Ishikawa (cell line): ENCODE measurements around the gene PLCB4.

Source experiments
- CEBPB ChIP-seq: IDR thresholded peaks from 2 replicates; pipeline ENCODE4 v1.6.1; 2012
- CREB1 ChIP-seq: IDR thresholded peaks from 2 replicates; pipeline ENCODE4 v1.6.1; 2012; ENCODE audit warnings: low read depth
- EGR1 ChIP-seq: IDR thresholded peaks from 2 replicates; pipeline ENCODE4 v1.6.1; 2012
- EP300 ChIP-seq: IDR thresholded peaks from 2 replicates; pipeline ENCODE4 v1.6.1; 2012; ENCODE audit warnings: borderline replicate concordance
- FOXM1 ChIP-seq: IDR thresholded peaks from 2 replicates; pipeline ENCODE4 v1.6.1; 2012; ENCODE audit warnings: low read depth, borderline replicate concordance
- NFIC ChIP-seq: IDR thresholded peaks from 2 replicates; pipeline ENCODE4 v1.6.1; 2012
- RAD21 ChIP-seq: IDR thresholded peaks from 2 replicates; pipeline ENCODE4 v1.6.1; 2012; ENCODE audit warnings: low read depth
- TAF1 ChIP-seq: IDR thresholded peaks from 2 replicates; pipeline ENCODE4 v1.6.1; 2012; ENCODE audit warnings: low read depth, mild to moderate bottlenecking
- TCF12 ChIP-seq: IDR thresholded peaks from 2 replicates; pipeline ENCODE4 v1.6.1; 2012; ENCODE audit warnings: low read depth
- TEAD4 ChIP-seq: IDR thresholded peaks from 2 replicates; pipeline ENCODE4 v1.6.1; 2012
- YY1 ChIP-seq: IDR thresholded peaks from 2 replicates; pipeline ENCODE4 v1.6.1; 2012; ENCODE audit warnings: low read depth
- ZBTB7A ChIP-seq: IDR thresholded peaks from 2 replicates; pipeline ENCODE4 v1.6.1; 2012; ENCODE audit warnings: low read depth
- TF ChIP-seq, protein P1 (sequence below): IDR thresholded peaks from 2 replicates; pipeline ENCODE4 v1.6.1; 2012
- TF ChIP-seq, protein P2 (sequence below): IDR thresholded peaks from 2 replicates; pipeline ENCODE4 v1.6.1; 2012
- TF ChIP-seq, protein P3 (sequence below): IDR thresholded peaks from 2 replicates; pipeline ENCODE4 v1.6.1; 2012; ENCODE audit warnings: low read depth, mild to moderate bottlenecking

The PLCB4 gene

DNA sequence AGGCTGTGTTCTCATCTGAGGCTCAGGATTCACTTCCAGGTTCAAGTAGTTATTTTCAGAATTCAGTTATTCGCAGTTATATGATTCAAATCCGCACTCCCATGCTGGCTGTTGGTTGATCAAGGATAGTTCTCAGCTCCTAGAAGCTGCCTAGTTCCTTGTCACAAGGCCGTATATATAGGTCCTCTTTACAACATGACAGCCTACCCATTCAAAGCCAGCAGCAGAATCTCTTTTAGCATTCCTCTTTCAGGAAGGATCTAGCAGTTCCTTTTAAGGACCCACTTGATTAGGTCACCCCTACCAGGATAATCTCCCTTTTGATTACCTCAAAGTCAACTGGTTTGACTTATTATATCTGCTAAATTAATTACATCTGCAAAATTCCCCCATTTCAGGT lies 421.7 kb downstream of the PLCB4 start:
- TF ChIP-seq, protein P1, sequence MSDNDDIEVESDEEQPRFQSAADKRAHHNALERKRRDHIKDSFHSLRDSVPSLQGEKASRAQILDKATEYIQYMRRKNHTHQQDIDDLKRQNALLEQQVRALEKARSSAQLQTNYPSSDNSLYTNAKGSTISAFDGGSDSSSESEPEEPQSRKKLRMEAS: no peak
- TF ChIP-seq EP300: no peak
- no peak for TF ChIP-seq TAF1
- no peak for TF ChIP-seq TEAD4
- TF ChIP-seq, protein P2, sequence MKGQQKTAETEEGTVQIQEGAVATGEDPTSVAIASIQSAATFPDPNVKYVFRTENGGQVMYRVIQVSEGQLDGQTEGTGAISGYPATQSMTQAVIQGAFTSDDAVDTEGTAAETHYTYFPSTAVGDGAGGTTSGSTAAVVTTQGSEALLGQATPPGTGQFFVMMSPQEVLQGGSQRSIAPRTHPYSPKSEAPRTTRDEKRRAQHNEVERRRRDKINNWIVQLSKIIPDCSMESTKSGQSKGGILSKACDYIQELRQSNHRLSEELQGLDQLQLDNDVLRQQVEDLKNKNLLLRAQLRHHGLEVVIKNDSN: no peak
- TF ChIP-seq EGR1: no peak
- TF ChIP-seq YY1: no peak

DNA sequence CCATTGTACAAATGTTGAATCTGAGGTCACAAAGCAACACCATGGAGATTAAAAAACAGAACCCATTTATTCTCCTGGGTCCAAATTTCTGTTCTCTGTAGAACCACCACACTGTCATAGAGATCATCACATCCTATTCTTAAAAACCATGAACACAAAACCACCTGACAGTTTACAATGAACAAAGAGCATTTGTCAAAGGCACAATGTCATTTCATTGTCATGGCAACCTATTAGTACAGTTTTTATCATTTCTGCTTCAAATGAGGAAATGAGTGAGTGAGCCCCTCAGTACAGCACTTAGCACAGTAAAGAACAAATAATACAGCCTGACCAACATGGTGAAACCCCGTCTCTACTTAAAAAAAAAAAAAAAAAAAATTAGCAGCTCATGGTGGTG lies 422.4 kb downstream of the PLCB4 start:
- TF ChIP-seq RAD21: no peak
- no peak for TF ChIP-seq EGR1
- no peak for TF ChIP-seq ZBTB7A
- TF ChIP-seq TEAD4: no peak
- no peak for TF ChIP-seq TCF12
- no peak for TF ChIP-seq CEBPB
- TF ChIP-seq, protein P1: no peak
- TF ChIP-seq, protein P2: no peak
- TF ChIP-seq YY1: no peak
- no peak for TF ChIP-seq TAF1
- TF ChIP-seq NFIC: no peak
- TF ChIP-seq, protein P3, sequence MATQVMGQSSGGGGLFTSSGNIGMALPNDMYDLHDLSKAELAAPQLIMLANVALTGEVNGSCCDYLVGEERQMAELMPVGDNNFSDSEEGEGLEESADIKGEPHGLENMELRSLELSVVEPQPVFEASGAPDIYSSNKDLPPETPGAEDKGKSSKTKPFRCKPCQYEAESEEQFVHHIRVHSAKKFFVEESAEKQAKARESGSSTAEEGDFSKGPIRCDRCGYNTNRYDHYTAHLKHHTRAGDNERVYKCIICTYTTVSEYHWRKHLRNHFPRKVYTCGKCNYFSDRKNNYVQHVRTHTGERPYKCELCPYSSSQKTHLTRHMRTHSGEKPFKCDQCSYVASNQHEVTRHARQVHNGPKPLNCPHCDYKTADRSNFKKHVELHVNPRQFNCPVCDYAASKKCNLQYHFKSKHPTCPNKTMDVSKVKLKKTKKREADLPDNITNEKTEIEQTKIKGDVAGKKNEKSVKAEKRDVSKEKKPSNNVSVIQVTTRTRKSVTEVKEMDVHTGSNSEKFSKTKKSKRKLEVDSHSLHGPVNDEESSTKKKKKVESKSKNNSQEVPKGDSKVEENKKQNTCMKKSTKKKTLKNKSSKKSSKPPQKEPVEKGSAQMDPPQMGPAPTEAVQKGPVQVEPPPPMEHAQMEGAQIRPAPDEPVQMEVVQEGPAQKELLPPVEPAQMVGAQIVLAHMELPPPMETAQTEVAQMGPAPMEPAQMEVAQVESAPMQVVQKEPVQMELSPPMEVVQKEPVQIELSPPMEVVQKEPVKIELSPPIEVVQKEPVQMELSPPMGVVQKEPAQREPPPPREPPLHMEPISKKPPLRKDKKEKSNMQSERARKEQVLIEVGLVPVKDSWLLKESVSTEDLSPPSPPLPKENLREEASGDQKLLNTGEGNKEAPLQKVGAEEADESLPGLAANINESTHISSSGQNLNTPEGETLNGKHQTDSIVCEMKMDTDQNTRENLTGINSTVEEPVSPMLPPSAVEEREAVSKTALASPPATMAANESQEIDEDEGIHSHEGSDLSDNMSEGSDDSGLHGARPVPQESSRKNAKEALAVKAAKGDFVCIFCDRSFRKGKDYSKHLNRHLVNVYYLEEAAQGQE: no peak
- TF ChIP-seq EP300: no peak
- no peak for TF ChIP-seq CREB1
- TF ChIP-seq FOXM1: no peak

DNA sequence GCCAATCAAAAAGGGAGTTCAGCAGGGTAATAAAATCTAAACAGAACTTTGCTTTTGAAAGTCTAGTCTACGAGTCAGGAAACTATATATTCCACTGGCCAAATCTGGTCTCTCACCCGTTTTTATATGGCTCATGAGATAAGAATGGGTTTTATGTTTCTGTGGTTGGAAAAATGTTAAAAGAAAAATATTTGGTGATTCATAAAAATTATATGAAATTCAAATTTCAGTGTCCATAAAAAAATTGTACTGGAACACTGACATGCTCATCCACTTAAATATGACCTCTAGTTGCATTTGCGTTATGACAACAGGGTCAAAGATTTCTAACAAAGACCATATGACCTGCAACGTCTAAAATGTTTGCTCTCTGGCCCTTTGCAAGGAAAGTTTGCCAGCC lies 423.2 kb downstream of the PLCB4 start:
- TF ChIP-seq EGR1 (no peak), TAF1 (no peak), FOXM1 (no peak), CEBPB (no peak), ZBTB7A (no peak)
- TF ChIP-seq, protein P2: no peak

DNA sequence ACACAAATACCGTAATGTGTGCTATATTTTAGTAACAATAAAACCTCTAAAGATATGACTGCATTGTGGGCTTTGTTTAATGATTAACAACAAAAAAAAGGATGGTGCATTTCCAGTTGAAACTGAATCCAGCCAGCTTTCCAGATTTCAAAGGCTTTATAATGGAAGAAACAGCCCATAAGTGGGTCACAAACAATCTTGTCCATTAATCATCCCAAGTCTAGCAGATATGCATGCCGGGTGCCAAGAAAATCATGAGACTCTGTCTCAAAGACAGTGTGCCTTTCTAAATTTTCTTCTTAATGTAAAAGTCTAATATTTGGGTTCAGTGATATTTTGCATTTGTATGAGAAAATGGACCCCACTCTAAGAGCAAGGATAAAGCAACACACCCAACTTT lies 424.9 kb downstream of the PLCB4 start:
- no peak for TF ChIP-seq TAF1
- no peak for TF ChIP-seq TEAD4
- TF ChIP-seq, protein P1: no peak
- no peak for TF ChIP-seq RAD21
- TF ChIP-seq, protein P3: no peak
- no peak for TF ChIP-seq FOXM1
- no peak for TF ChIP-seq EP300
- TF ChIP-seq CREB1: no peak
- TF ChIP-seq TCF12: no peak
- TF ChIP-seq, protein P2: no peak

DNA sequence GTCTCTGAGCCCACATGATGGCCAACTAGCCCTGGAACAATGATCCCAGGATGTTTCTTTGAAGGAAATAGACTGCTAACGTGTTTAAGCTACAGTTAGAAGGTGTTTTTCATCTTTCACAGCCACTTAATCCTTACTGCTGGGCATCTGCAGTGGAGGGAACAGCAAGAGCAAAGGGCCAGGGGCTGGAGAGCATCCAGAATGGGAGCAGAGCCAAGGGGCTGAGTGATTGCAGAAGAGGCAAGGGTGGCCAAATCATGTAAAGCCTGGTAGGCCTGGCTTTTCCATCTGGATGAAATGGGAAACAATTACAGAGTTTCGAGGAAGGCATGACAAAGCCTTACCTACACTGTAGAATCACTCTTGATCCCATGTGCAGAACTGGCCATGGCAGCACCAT lies 426.8 kb downstream of the PLCB4 start:
- no peak for TF ChIP-seq CREB1
- no peak for TF ChIP-seq EP300
- TF ChIP-seq, protein P2: no peak
- TF ChIP-seq TAF1: no peak
- TF ChIP-seq TEAD4: no peak
- no peak for TF ChIP-seq EGR1
- TF ChIP-seq ZBTB7A: no peak
- no peak for TF ChIP-seq FOXM1
- TF ChIP-seq NFIC: no peak
- no peak for TF ChIP-seq CEBPB
- TF ChIP-seq, protein P1: no peak
- no peak for TF ChIP-seq RAD21
- TF ChIP-seq, protein P3: no peak
- TF ChIP-seq TCF12: no peak
- no peak for TF ChIP-seq YY1
